HG03060 (cell line): ENCODE data around the gene LYSMD2.

Experiments
- ATAC-seq: cut with Tn5 transposase; IDR thresholded peaks from one replicate; pipeline ENCODE4 v1.9.1; 2021; ENCODE audit warnings: low read depth, moderate number of reproducible peaks; ENCODE audit not compliant: unreplicated experiment

LYSMD2 gene

GRCh38 chr15:51721199-51721960, 16.1 kb downstream of the LYSMD2 start:
- no peak for ATAC-seq

DNA sequence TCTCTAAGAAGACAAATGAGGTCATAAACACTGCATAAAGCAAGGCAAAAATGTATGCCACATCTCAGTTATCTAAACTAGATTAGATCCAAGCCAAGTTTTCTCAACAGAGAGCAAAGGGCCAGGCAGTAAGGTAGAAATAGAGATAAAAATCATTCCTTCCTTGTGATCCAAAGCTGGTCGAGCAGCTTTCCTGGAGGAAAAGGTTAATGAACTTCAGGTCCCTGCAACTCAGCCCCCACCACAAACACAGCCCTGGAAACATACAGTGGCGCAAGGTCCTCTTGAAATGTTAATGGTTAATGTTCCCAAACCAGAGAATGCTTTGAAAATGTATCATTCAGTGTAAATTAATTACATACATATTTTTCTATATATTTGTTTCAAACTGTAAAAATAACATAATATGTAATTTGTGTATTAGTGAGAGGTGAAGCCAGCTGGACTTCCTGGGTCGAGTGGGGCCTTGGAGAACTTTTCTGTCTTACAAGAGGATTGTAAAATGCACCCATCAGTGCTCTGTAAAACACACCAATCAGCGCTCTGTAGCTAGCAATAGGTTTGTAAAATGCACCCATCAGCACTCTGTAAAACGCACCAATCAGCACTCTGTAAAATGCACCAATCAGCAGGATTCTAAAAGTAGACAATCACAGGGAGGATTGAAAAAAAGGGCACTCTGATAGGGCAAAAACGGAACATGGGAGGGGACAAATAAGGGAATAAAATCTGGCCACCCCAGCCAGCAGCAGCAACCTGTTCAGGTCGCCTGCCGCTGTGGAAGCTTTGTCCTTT, 17.1 kb downstream of the LYSMD2 start:
- ATAC-seq, result no peak

DNA sequence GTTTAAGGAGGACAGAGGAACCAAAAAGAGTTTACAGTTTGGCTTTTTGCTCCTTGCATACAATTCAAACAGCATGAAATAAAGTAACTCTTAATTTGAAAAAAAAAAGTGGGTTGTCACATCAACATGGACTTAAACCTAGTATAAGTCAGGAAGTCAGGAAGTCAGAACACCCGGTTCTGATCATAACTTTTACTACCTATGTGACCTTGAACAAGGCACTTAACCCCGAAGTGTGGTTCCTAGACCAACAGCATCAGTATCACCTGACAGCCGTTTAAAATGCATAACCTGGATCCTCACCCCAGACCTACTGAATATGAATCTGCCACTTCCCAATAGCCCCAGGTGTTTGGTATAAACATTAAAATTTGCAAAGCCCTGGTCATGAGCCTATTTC, 18.7 kb downstream of the LYSMD2 start:
- ATAC-seq, result no peak

DNA sequence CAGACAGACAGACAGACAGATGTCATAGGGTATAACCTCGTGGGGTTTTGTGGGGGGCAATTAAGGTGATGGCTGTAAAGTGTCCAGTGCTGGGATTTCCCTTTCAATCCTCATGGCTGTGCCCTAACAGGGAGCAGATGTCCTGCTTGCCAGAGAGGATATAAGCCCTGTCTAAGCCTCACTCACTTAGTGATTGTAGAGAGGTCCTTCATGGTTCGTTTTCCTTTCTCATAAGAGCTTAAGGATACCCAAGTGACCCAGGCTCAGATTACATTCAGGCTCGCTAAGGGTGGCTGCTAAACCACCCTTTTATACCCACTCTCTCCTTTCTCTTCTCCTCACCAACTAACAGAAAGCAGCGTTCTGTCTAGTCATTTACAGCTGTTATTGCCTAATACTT, 19.2 kb downstream of the LYSMD2 start:
- ATAC-seq, result no peak

DNA sequence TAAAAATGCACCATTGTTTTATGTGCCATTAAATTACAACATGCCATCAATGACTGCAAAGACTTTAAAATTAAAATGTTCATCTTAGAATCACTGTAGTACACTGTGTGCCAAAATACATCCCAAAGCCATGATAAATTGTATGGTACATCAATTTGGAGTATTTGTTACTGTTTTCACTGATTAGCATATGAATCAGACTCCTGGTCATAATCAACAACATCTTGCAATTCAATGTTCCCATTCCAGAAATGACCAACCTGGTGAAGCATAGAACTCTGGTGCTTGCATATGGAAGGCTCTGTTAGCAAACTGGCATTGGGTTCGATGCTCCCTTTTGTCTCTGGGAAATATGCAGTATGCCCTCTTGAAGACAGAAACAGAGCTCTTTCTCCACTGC, 22.5 kb downstream of the LYSMD2 start:
- ATAC-seq, result no peak

GRCh38 chr15:51714162-51714561, 23.3 kb downstream of the LYSMD2 start:
- ATAC-seq, result no peak

GRCh38 chr15:51709031-51709430, 28.4 kb downstream of the LYSMD2 start:
- no peak for ATAC-seq

DNA sequence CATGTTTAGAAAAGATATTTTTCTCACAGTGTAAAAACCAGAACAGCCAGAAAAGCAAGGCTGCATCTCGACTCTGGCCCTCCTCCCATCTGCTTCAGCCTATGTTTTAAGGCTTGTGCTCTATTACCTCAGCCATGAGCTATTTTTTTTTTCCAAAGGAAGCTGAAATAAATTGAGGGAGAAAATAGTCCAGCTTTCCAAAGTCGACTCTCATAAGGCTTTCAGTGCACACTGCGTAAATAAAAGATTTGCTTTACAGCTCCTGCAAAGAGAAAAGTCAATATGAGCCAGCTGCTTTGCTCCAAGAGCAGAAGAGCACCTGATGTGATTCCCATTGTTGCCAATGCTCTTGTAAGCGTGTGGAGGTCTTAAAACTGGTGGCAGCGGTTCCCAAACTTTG, 29.4 kb downstream of the LYSMD2 start:
- no peak for ATAC-seq

DNA sequence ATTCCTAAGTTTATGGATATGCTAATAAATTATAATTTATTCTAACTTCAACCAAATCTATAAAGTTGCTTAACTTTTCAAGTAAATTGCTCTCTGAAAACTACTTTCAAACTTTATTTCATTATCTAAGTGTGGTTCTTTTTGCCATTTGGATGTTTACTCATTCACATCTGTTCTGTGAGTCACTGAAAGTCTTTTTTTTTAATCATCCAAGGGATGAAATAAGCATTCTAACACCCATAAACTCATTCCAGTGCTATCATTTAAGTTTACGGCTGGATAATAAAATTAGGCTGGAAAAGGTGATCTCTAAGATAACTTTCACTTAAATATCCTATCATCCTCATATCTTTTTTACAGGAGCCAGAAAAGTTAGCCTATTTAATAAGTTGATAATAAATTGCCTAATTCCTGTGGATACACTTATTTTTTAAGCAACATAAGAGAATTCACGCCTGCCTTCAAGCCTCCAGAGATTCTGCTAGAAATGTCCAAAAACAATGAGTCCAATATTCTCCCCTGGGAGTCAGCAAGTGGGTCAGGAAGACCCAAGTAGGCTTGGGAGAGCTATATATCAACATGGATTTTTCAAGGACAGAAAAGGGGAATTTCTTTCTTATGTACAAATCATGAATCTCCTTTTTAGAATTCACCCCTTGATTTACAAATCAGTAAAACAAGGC, 30.4 kb downstream of the LYSMD2 start:
- no peak for ATAC-seq

GRCh38 chr15:51706291-51706690, 31.2 kb downstream of the LYSMD2 start:
- no peak for ATAC-seq

- no peak for ATAC-seq
Measured at GRCh38 chr15:51702710-51703109, 34.7 kb downstream of the LYSMD2 start.

GRCh38 chr15:51699373-51699772, 38.1 kb downstream of the LYSMD2 start:
- ATAC-seq, result no peak

- ATAC-seq, result no peak
Measured at GRCh38 chr15:51697163-51697562, 40.3 kb downstream of the LYSMD2 start.

GRCh38 chr15:51696566-51696965, 40.9 kb downstream of the LYSMD2 start:
- ATAC-seq, result no peak

DNA sequence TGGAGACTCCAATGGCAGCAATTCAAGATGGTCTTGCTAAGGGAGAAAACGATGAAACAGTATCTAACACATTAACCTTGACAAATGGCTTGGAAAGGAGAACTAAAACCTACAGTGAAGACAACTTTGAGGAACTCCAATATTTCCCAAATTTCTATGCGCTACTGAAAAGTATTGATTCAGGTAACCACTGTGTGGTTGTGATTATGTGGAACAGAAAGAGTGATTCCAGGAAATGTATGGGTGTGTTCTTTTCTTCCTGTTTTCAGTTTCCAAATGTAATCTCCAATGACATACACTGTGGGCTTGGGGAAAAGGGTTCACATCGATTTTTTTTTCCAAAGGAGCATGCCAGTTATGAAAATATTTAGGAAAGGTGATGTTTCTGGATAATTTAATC, 45.3 kb downstream of the LYSMD2 start:
- no peak for ATAC-seq

DNA sequence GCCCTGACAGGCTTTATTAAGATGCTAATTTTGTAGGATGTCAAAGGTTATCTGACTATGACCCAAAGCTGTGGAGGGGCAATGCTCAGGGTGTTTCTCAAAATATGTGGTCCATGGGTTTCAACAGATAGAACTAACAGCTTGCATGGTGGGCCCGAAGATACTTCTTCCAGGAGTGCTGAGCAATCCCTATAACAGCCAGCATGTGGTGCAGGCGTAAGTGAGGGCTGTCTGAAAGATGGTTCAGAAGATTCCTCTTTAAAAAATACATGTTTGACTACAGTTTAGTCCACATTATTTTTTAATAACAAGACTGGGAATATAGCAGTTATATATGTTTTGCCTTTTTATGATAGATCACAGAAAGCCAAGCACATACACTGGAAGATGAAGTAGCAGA, 48.6 kb downstream of the LYSMD2 start:
- no peak for ATAC-seq

GRCh38 chr15:51687565-51687964, 49.9 kb downstream of the LYSMD2 start:
- no peak for ATAC-seq

GRCh38 chr15:51681303-51681963, 56.0 kb downstream of the LYSMD2 start, which contains the start of gene SCG3:
Gene SCG3, plus strand, starts transcription at chr15:51681503. Its CDS starts 253 bp downstream, at chr15:51681756.
- ATAC-seq, result no peak

DNA sequence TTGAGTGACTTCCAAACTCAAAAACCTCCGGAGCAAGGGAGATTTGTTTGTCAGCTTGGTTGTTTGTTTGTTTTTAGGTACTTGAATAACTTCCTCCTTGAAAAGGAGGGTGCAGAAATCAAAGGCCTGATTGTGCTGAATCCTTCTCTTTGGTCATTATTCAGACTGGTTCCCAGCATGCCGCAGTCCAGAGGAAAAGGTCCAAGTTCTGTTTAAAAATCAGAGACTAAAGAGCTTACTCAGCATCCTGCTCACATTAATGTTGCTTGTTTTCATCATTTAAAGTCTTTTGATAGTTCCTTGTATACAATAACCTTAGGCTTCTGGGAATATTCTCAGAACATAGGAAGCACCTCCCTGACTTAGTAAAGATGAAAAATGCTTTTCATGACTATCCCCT, 57.1 kb downstream of the LYSMD2 start:
- no peak for ATAC-seq

GRCh38 chr15:51678096-51678495, 59.4 kb downstream of the LYSMD2 start:
- no peak for ATAC-seq

- ATAC-seq, result no peak
Measured at GRCh38 chr15:51677452-51677851, 60.0 kb downstream of the LYSMD2 start.
